Tibial artery (tissue), 4 donors: ENCODE data around the gene PIK3CD.

ENCODE experiments used
- DNase-seq, 2 donors: peaks; one replicate each; pipeline ENCODE4 v3.0.0-alpha.2; 2019
- H3K27ac ChIP-seq, 2 donors: fragments of 200-600 bp; sonication (generic) in 1 of 2; 1 replicate in 1 of 2; 2 replicates in 1 of 2; pipeline ENCODE4 v1.5.1; 2018 to 2019; ENCODE audit warnings: mild to moderate bottlenecking in 1 of 2
- H3K27me3 ChIP-seq, 2 donors: fragments of 200-600 bp; sonication (generic) in 1 of 2; one replicate each; pipeline versions ENCODE4 v1.5.1 to v1.6.0; 2016 to 2019
- H3K36me3 ChIP-seq, 3 donors: fragments of 200-600 bp; sonication (generic) in 2 of 3; one replicate each; pipeline ENCODE4 v1.5.1; 2016 to 2019; ENCODE audit warnings: mild to moderate bottlenecking in 2 of 3
- H3K4me1 ChIP-seq, 4 donors: fragments of 200-600 bp; sonication (generic) in 2 of 4; 1 replicate in 3 of 4; 2 replicates in 1 of 4; pipeline ENCODE4 v1.5.1; 2016 to 2019
- H3K4me3 ChIP-seq, 2 donors: fragments of 200-600 bp; sonication (generic) in 1 of 2; 1 replicate in 1 of 2; 2 replicates in 1 of 2; pipeline ENCODE4 v1.5.1; 2018 to 2019; ENCODE audit warnings: mild to moderate bottlenecking in 2 of 2
- H3K9me3 ChIP-seq, 3 donors: fragments of 200-600 bp; sonication (generic) in 1 of 3; one replicate each; pipeline ENCODE4 v1.5.1; 2016 to 2019
- CTCF ChIP-seq, 2 experiments: fragments of 200-600 bp in 1 of 2; fragments of 450-650 bp in 1 of 2; IDR thresholded peaks; one replicate each; pipeline ENCODE4 v1.5.1; 2017 to 2019; ENCODE audit warnings: antibody characterized with exemption in 2 of 2, mild to moderate bottlenecking in 1 of 2, moderate library complexity in 1 of 2
- intact Hi-C: fragments of 100-400 bp; cut with DNase I; formaldehyde crosslinking; loops from one replicate; pipeline ENCODE4 v1.15.0; 2023; ENCODE audit warnings: low total_unique reads

The PIK3CD gene

GRCh38 chr1:9696793-9697192 lies 45.3 kb downstream of the PIK3CD start:
- Histone ChIP-seq H3K36me3 (peaks cover 0 to 16% (median 0%) of the 10 kb centered on the region in 3 donors), H3K27ac (no peak overlapping the region), H3K27me3 (no peaks in the 10 kb centered on the region), H3K4me1 (peaks cover 0 to 7% (median 0%) of the 10 kb centered on the region in 4 donors), H3K4me3 (no peak overlapping the region), H3K9me3 (no peaks in the 10 kb centered on the region)
- intact Hi-C loops = no loop called here
- TF ChIP-seq CTCF (IDR thresholded peaks at IDR 0.05) = no peak
- no peak for DNase-seq

DNA sequence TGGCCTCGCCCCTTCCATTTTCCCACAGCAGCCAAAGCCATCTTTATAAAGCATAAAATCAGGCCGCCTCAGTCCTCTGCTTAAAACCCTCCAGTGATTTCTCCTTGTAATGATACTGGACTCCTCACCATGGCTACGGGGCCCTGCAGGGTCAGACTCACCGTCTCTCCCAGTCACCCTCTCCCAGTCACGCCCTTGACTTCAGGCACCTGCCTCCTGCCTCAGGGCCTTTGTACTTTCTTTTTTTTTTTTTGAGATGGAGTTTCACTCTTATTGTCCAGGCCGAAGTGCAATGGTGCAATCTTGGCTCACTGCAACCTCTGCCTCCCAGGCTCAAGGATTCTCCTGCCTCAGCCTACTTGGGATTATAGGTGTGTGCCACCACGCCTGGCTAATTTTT lies 47.8 kb downstream of the PIK3CD start:
- Histone ChIP-seq H3K4me3 (no peak overlapping the region), H3K27ac (no peak overlapping the region), H3K27me3 (no peaks in the 10 kb centered on the region), H3K9me3 (no peaks in the 10 kb centered on the region), H3K4me1 (peaks cover 0 to 11% (median 0%) of the 10 kb centered on the region in 4 donors), H3K36me3 (peaks cover 0 to 3% (median 0%) of the 10 kb centered on the region in 3 donors)
- no peak for TF ChIP-seq CTCF (IDR thresholded peaks at IDR 0.05)
- intact Hi-C loops = no loop called here
- no peak for DNase-seq

DNA sequence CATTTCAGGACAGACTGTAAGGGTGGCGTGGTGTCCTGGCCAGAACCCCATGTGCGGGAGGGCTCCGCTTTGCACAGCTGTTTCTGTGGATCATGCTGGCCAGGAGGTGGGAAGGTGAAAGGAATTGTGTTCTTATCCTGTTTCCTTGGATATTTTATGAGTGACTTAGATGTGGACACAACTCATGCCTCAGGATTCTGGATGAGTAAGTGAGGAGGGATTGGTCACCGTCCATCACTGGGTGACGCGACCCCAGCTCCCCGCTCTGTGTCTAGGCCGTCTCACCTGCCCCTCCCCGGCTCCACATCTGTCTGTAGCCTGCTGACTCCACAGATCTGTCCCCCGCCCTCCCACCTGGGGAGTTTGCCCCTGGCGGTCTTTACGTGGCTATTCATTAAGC lies 48.8 kb downstream of the PIK3CD start:
- TF ChIP-seq CTCF (IDR thresholded peaks at IDR 0.05) = no peak
- no peaks in the 10 kb centered on the region for H3K27me3 ChIP-seq
- H3K4me3 ChIP-seq = no peak overlapping the region
- DNase-seq = no peak
- peaks cover 0 to 11% (median 0%) of the 10 kb centered on the region in 4 donors for H3K4me1 ChIP-seq
- no peak overlapping the region for H3K27ac ChIP-seq
- no peaks in the 10 kb centered on the region for H3K36me3 ChIP-seq
- intact Hi-C loops = no loop called here
- H3K9me3 ChIP-seq = no peaks in the 10 kb centered on the region

- no peaks in the 10 kb centered on the region for H3K36me3 ChIP-seq
- H3K27me3 ChIP-seq = no peaks in the 10 kb centered on the region
- H3K9me3 ChIP-seq = no peaks in the 10 kb centered on the region
- DNase-seq = no peak
- H3K4me1 ChIP-seq = peaks cover 0 to 11% (median 0%) of the 10 kb centered on the region in 4 donors
- intact Hi-C loops = no loop called here
- H3K27ac ChIP-seq = no peak overlapping the region
- H3K4me3 ChIP-seq = no peak overlapping the region
- no peak for TF ChIP-seq CTCF (IDR thresholded peaks at IDR 0.05)
Observed at GRCh38 chr1:9701665-9702064, 50.1 kb downstream of the PIK3CD start.

DNA sequence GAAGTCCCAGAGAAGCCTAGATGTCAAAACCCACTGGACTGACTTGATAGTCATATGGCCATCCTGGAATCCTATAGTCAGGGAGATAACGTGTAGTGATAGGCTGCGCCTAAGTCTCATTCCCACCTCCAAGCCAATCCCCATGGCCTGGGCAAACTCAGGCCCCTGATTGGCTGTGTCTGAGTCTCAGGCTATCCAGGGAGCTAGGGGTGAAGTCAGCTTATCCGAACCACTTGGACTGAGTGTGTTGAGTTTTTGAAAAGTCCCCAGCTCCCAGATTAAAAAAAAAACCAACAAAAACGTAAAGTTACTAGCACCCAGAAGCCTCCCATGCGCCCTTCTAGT lies 51.6 kb downstream of the PIK3CD start:
- TF ChIP-seq CTCF (IDR thresholded peaks at IDR 0.05) = no peak
- no peak overlapping the region for H3K4me3 ChIP-seq
- no peaks in the 10 kb centered on the region for H3K36me3 ChIP-seq
- H3K27ac ChIP-seq = no peak overlapping the region
- no peaks in the 10 kb centered on the region for H3K27me3 ChIP-seq
- intact Hi-C loops = no loop called here
- H3K9me3 ChIP-seq = no peaks in the 10 kb centered on the region
- H3K4me1 ChIP-seq = peaks cover 0 to 11% (median 0%) of the 10 kb centered on the region in 4 donors
- DNase-seq = no peak

DNA sequence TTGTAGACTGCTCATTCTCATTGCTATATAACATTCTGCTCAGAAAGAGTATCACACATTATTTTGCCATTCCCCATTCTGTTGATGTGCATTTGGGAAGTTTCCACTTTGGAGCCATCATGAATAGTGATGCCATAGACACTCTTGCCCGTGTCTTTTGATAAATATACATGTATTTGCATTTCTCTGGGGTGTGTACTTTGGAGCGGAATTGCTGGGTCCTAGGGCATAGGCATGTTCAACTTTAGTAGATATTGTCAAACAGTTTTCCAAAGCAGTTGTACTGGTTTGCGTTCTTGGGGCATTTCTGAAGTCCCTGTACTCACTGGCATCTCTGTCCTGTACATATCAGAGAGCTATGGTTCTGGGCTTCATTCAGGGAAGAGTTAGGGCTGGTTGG lies 52.1 kb downstream of the PIK3CD start:
- no peaks in the 10 kb centered on the region for H3K27me3 ChIP-seq
- no peaks in the 10 kb centered on the region for H3K36me3 ChIP-seq
- no peak for TF ChIP-seq CTCF (IDR thresholded peaks at IDR 0.05)
- H3K4me3 ChIP-seq = no peak overlapping the region
- peaks cover 0 to 11% (median 0%) of the 10 kb centered on the region in 4 donors for H3K4me1 ChIP-seq
- DNase-seq = no peak
- H3K27ac ChIP-seq = no peak overlapping the region
- intact Hi-C loops = no loop called here
- no peaks in the 10 kb centered on the region for H3K9me3 ChIP-seq
